Trophoblast cell (in vitro differentiated cells and primary cell): Measurements from ENCODE around the gene IDH3G.
A peak's percentile ranks its signal among the peaks of the same experiment; 100 is the strongest.

ENCODE experiments used
- DNase-seq, 2 donors: peaks; one replicate each; pipeline ENCODE4 v3.0.0-alpha.2; 2016
- H2AFZ ChIP-seq: 2 replicates; pipeline ENCODE4 v1.6.1; 2013; ENCODE audit warnings: low read length, moderate library complexity, mild to moderate bottlenecking; ENCODE audit not compliant: insufficient read depth, poor library complexity
- H2AK5ac ChIP-seq: 2 replicates; pipeline ENCODE4 v1.6.1; 2013; ENCODE audit warnings: mild to moderate bottlenecking, low read length
- H2BK120ac ChIP-seq: 2 replicates; pipeline ENCODE4 v1.6.1; 2013; ENCODE audit warnings: low read length, mild to moderate bottlenecking, moderate library complexity; ENCODE audit not compliant: insufficient read depth, poor library complexity
- H2BK12ac ChIP-seq: 2 replicates; pipeline ENCODE4 v1.6.1; 2013; ENCODE audit warnings: mild to moderate bottlenecking, low read length, moderate library complexity
- H2BK5ac ChIP-seq: 2 replicates; pipeline ENCODE4 v1.6.1; 2013; ENCODE audit warnings: low read length, low read depth, moderate library complexity, mild to moderate bottlenecking; ENCODE audit not compliant: poor library complexity
- H3K14ac ChIP-seq: 2 replicates; pipeline ENCODE4 v1.6.1; 2013; ENCODE audit warnings: mild to moderate bottlenecking, low read length
- H3K18ac ChIP-seq: 2 replicates; pipeline ENCODE4 v1.6.1; 2013; ENCODE audit warnings: mild to moderate bottlenecking, low read length
- H3K23ac ChIP-seq: 2 replicates; pipeline ENCODE4 v1.6.1; 2013; ENCODE audit warnings: low read length
- H3K27ac ChIP-seq: 2 replicates; pipeline ENCODE4 v1.5.1; 2013; ENCODE audit warnings: low read depth, mild to moderate bottlenecking, inconsistent platforms, low read length, moderate library complexity
- H3K27me3 ChIP-seq: 2 replicates; pipeline ENCODE4 v1.6.1; 2013; ENCODE audit warnings: inconsistent platforms, mild to moderate bottlenecking, low read length, moderate library complexity; ENCODE audit not compliant: insufficient read depth
- H3K36me3 ChIP-seq, 2 experiments: 1 replicate in 1 of 2; 2 replicates in 1 of 2; pipeline ENCODE4 v1.6.1; 2013; ENCODE audit warnings: low read length in 2 of 2, mild to moderate bottlenecking in 2 of 2, moderate library complexity in 1 of 2; ENCODE audit not compliant: insufficient read depth in 2 of 2, control insufficient read depth in 1 of 2
- H3K4ac ChIP-seq: 2 replicates; pipeline ENCODE4 v1.6.1; 2013; ENCODE audit warnings: low read depth, mild to moderate bottlenecking, low read length, moderate library complexity
- H3K4me1 ChIP-seq, 2 experiments: 1 replicate in 1 of 2; 2 replicates in 1 of 2; pipeline ENCODE4 v1.6.1; 2013; ENCODE audit warnings: low read length in 2 of 2, mild to moderate bottlenecking in 2 of 2, moderate library complexity in 1 of 2; ENCODE audit not compliant: insufficient read depth in 2 of 2, control insufficient read depth in 1 of 2
- H3K4me2 ChIP-seq: 2 replicates; pipeline ENCODE4 v1.6.1; 2013; ENCODE audit warnings: inconsistent platforms, mild to moderate bottlenecking, low read length, moderate library complexity
- H3K4me3 ChIP-seq: 2 replicates; pipeline ENCODE4 v1.5.1; 2013; ENCODE audit warnings: mild to moderate bottlenecking, low read depth, low read length, inconsistent platforms
- H3K79me1 ChIP-seq: one replicate; pipeline ENCODE4 v1.6.1; 2013; ENCODE audit warnings: low read length
- H3K79me2 ChIP-seq: 2 replicates; pipeline ENCODE4 v1.6.1; 2013; ENCODE audit warnings: low read length, mild to moderate bottlenecking; ENCODE audit not compliant: control insufficient read depth, insufficient read depth, poor library complexity
- H3K9ac ChIP-seq: 2 replicates; pipeline ENCODE4 v1.6.1; 2013; ENCODE audit warnings: mild to moderate bottlenecking, low read length
- H3K9me3 ChIP-seq: 2 replicates; pipeline ENCODE4 v1.6.1; 2013; ENCODE audit warnings: low read depth, mild to moderate bottlenecking, control low read depth, inconsistent platforms, low read length; ENCODE audit not compliant: insufficient read depth
- H4K12ac ChIP-seq: 2 replicates; pipeline ENCODE4 v1.6.1; 2013; ENCODE audit warnings: low read depth, mild to moderate bottlenecking, low read length, moderate library complexity
- H4K8ac ChIP-seq: 2 replicates; pipeline ENCODE4 v1.6.1; 2013; ENCODE audit warnings: low read depth, mild to moderate bottlenecking, low read length, moderate library complexity
- H4K91ac ChIP-seq: one replicate; pipeline ENCODE4 v1.6.1; 2013; ENCODE audit warnings: low read depth, mild to moderate bottlenecking, low read length, moderate library complexity
- WGBS: extraction: QIAGEN DNeasy Blood & Tissue Kit; methylation state at CpG from one replicate; pipeline ENCODE4 v1.1.7; 2013; ENCODE audit warnings: missing lambda C conversion rate; ENCODE audit not compliant: insufficient read length, insufficient coverage; ENCODE audit errors: extremely low coverage; 5-methylcytosine and 5-hydroxymethylcytosine counted together

IDH3G gene

GRCh38 chrX:153739754-153740486 lies 54.3 kb downstream of the IDH3G start:
- Histone ChIP-seq H3K18ac (no peak overlapping the region), H4K91ac (no peak overlapping the region), H3K9ac (no peak overlapping the region), H3K27ac (no peak overlapping the region), H4K12ac (no peak overlapping the region), H3K4me2 (no peak overlapping the region), H3K4me1 (peaks cover 13 to 16% of the 10 kb centered on the region in 2 experiments), H4K8ac (no peak overlapping the region), H3K23ac (no peak overlapping the region), H3K4me3 (no peak overlapping the region), H3K36me3 (peaks cover 10% of the 10 kb centered on the region in 2 experiments), H2AK5ac (no peak overlapping the region), H3K4ac (no peak overlapping the region), H3K14ac (no peak overlapping the region), H2BK5ac (no peak overlapping the region), H3K9me3 (peaks cover 4% of the 10 kb centered on the region), H3K79me2 (no peaks in the 10 kb centered on the region), H2BK12ac (no peak overlapping the region), H2AFZ (no peak overlapping the region), H3K27me3 (no peaks in the 10 kb centered on the region), H3K79me1 (peaks cover 2% of the 10 kb centered on the region), H2BK120ac (no peak overlapping the region)
- peak; percentile 87 to 89 for DNase-seq
- no CpG with 5 or more reads among the region's 29 CpGs for WGBS

DNA sequence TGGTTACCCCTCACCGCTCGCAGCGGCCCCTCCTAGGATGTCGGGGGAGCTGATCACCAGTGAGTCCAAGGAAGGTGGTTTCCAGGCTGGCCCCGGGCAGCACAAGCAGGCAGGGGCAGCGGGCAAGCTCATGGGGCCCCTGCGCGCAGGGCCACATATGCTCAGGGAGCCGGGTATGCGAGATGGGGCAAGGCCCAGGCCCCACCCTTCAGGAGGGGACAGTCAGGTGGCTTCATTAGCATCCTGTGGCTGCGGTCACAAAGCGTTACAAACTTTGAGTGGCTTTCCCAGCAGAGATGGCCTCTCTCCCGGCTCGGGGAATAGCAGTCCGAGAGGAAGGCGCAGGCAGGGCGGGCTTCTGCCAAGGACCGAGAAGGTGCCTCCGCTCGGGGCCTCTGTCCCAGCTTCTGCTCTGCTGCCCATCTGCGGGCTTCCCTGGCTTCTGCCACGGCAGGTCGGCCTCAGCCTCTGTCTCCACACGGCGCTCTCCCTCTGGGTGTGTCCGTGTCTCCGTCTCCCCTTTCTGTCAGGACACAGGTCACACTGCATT lies 56.0 kb downstream of the IDH3G start:
- no peak overlapping the region for H4K91ac ChIP-seq
- no peak overlapping the region for H2AK5ac ChIP-seq
- H3K4me2 ChIP-seq: no peak overlapping the region
- WGBS: no CpG with 5 or more reads among the region's 27 CpGs
- H3K9ac ChIP-seq: no peak overlapping the region
- no peak overlapping the region for H3K14ac ChIP-seq
- peaks cover 4% of the 10 kb centered on the region for H3K9me3 ChIP-seq
- H3K27me3 ChIP-seq: no peaks in the 10 kb centered on the region
- no peak for DNase-seq
- peaks cover 10% of the 10 kb centered on the region in 2 experiments for H3K36me3 ChIP-seq
- no peak overlapping the region for H3K4me3 ChIP-seq
- H3K4ac ChIP-seq: no peak overlapping the region
- no peak overlapping the region for H3K23ac ChIP-seq
- H2BK5ac ChIP-seq: no peak overlapping the region
- H2BK120ac ChIP-seq: no peak overlapping the region
- peaks cover 4% of the 10 kb centered on the region in 2 experiments for H3K4me1 ChIP-seq
- no peak overlapping the region for H2BK12ac ChIP-seq
- no peaks in the 10 kb centered on the region for H3K79me1 ChIP-seq
- H4K8ac ChIP-seq: no peak overlapping the region
- H3K18ac ChIP-seq: no peak overlapping the region
- H3K27ac ChIP-seq: no peak overlapping the region
- no peak overlapping the region for H4K12ac ChIP-seq
- no peaks in the 10 kb centered on the region for H3K79me2 ChIP-seq
- no peak overlapping the region for H2AFZ ChIP-seq

- H3K9ac ChIP-seq: no peak overlapping the region
- H4K91ac ChIP-seq: no peak overlapping the region
- no peak overlapping the region for H3K23ac ChIP-seq
- H4K12ac ChIP-seq: no peak overlapping the region
- H2BK12ac ChIP-seq: no peak overlapping the region
- H2BK120ac ChIP-seq: no peak overlapping the region
- DNase-seq: no peak
- H2AK5ac ChIP-seq: no peak overlapping the region
- no peaks in the 10 kb centered on the region for H3K27me3 ChIP-seq
- H3K14ac ChIP-seq: no peak overlapping the region
- no peak overlapping the region for H2BK5ac ChIP-seq
- H3K27ac ChIP-seq: no peak overlapping the region
- H3K79me1 ChIP-seq: no peaks in the 10 kb centered on the region
- no peak overlapping the region for H3K18ac ChIP-seq
- H3K4me2 ChIP-seq: no peak overlapping the region
- WGBS: no CpG with 5 or more reads among the region's 15 CpGs
- peaks cover 4% of the 10 kb centered on the region for H3K9me3 ChIP-seq
- H3K4ac ChIP-seq: no peak overlapping the region
- no peaks in the 10 kb centered on the region for H3K79me2 ChIP-seq
- peaks cover 10% of the 10 kb centered on the region in 2 experiments for H3K36me3 ChIP-seq
- H2AFZ ChIP-seq: no peak overlapping the region
- H3K4me1 ChIP-seq: peaks cover 3 to 4% of the 10 kb centered on the region in 2 experiments
- no peak overlapping the region for H3K4me3 ChIP-seq
- no peak overlapping the region for H4K8ac ChIP-seq
These were observed 57.2 kb downstream of the IDH3G start for GRCh38 chrX:153736871-153737441.

DNA sequence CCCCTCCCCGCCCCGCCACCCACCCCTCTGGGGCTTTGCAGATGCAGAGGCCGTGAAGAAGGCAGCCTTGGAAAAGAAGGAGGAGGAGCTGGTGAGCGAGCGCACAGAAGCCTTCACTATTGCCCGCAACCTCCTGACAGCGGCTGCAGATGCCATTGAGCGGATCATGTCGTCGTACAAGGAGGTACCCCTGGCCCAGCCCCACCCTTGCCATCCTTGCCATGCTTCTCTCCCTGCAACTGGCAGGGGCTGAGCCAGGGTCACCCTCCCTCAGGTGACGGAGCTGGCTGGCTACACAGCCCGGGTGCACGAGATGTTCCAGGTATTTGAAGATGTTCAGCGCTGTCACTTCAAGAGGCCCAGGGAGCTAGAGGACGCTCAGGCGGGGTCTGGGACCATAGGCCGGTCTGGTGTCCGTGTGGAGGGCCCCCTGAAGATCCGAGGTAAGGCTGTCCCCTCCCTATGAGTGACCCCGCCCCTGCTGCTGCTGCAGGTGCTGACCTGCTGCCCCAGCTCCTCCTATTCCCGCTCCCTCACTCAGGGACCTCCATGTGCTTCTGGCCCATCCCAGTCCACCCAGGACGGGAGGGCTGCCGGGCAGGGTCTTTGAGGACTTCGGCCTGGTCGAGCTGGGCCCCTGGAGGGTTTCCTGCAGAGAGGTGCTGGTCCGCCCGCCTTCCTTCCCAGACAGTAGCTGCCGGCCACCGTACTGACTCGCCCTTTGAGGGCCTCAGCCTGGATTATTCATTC lies 57.9 kb downstream of the IDH3G start:
- Histone ChIP-seq H2AK5ac (no peak overlapping the region), H3K4me2 (no peak overlapping the region)
- WGBS: no CpG with 5 or more reads among the region's 30 CpGs

More for the DNA sequence above, 57.9 kb downstream of the IDH3G start:
- H3K36me3 ChIP-seq: peaks cover 7 to 10% of the 10 kb centered on the region in 2 experiments
- H3K4me3 ChIP-seq: no peak overlapping the region
- H2AFZ ChIP-seq: no peak overlapping the region
- H3K9me3 ChIP-seq: peaks cover 4% of the 10 kb centered on the region
- no peak overlapping the region for H2BK120ac ChIP-seq
- no peaks in the 10 kb centered on the region for H3K79me2 ChIP-seq
- no peak overlapping the region for H3K23ac ChIP-seq
- H3K4ac ChIP-seq: no peak overlapping the region
- no peak overlapping the region for H3K27ac ChIP-seq
- H3K14ac ChIP-seq: no peak overlapping the region
- no peak overlapping the region for H2BK12ac ChIP-seq
- DNase-seq: no peak
- no peak overlapping the region for H4K8ac ChIP-seq
- H3K4me1 ChIP-seq: peaks cover 3 to 4% of the 10 kb centered on the region in 2 experiments
- H3K9ac ChIP-seq: no peak overlapping the region
- no peak overlapping the region for H4K12ac ChIP-seq
- no peaks in the 10 kb centered on the region for H3K79me1 ChIP-seq
- no peak overlapping the region for H2BK5ac ChIP-seq
- no peak overlapping the region for H4K91ac ChIP-seq
- H3K18ac ChIP-seq: no peak overlapping the region
- no peaks in the 10 kb centered on the region for H3K27me3 ChIP-seq
